GM23338 (cell line): ENCODE results near the gene LTBP3. TPM values are rescaled to one million over a fixed set of nuclear protein-coding genes. Genes with fewer than 3 reads are reported as not detected.

Experiments used
- ATAC-seq: fragments of 200-7000 bp; cut with Tn5 transposase; 3 replicates; pipeline ENCODE4 v1.9.1; 2020
- DNase-seq: peaks from one replicate; pipeline ENCODE4 v3.0.0-alpha.2; 2015; ENCODE audit warnings: low spot score
- H2AFZ ChIP-seq: fragments of 200-600 bp; sonication (generic); 2 replicates; pipeline ENCODE4 v1.8.0; 2016; ENCODE audit warnings: antibody characterized with exemption, mild to moderate bottlenecking, moderate library complexity
- H3F3A ChIP-seq: fragments of 200-600 bp; sonication (generic); replicated peaks from 2 replicates; pipeline ENCODE4 v1.8.0; 2017; ENCODE audit warnings: antibody characterized with exemption, mixed run types, low read depth
- H3K27ac ChIP-seq: fragments of 200-600 bp; sonication (generic); 2 replicates; pipeline ENCODE4 v1.6.1; 2016; ENCODE audit warnings: low read depth
- H3K27me3 ChIP-seq: fragments of 200-600 bp; sonication (generic); 2 replicates; pipeline ENCODE4 v1.8.0; 2016; ENCODE audit warnings: mild to moderate bottlenecking, mixed run types, moderate library complexity; ENCODE audit not compliant: insufficient read depth
- H3K36me3 ChIP-seq: fragments of 200-600 bp; sonication (generic); 2 replicates; pipeline ENCODE4 v1.8.0; 2016; ENCODE audit warnings: mild to moderate bottlenecking; ENCODE audit not compliant: insufficient read depth
- H3K4me1 ChIP-seq: fragments of 200-600 bp; sonication (generic); 2 replicates; pipeline ENCODE4 v1.8.0; 2016; ENCODE audit warnings: mild to moderate bottlenecking, moderate library complexity; ENCODE audit not compliant: insufficient read depth
- H3K4me2 ChIP-seq: fragments of 200-600 bp; sonication (generic); 2 replicates; pipeline ENCODE4 v1.7.1; 2017; ENCODE audit warnings: mixed run types
- H3K4me3 ChIP-seq: fragments of 200-600 bp; sonication (generic); 2 replicates; pipeline ENCODE4 v1.6.1; 2016; ENCODE audit warnings: mixed run types
- H3K79me2 ChIP-seq: fragments of 200-600 bp; sonication (generic); replicated peaks from 2 replicates; pipeline ENCODE4 v1.8.0; 2017; ENCODE audit warnings: mild to moderate bottlenecking; ENCODE audit not compliant: insufficient read depth
- H3K9me2 ChIP-seq: fragments of 200-600 bp; sonication (generic); 2 replicates; pipeline ENCODE4 v1.8.0; 2017; ENCODE audit not compliant: insufficient read depth
- H4K20me1 ChIP-seq: fragments of 200-600 bp; sonication (generic); replicated peaks from 2 replicates; pipeline ENCODE4 v1.8.0; 2017; ENCODE audit warnings: mild to moderate bottlenecking; ENCODE audit not compliant: insufficient read depth
- H3K27ac Mint-ChIP-seq: 2 replicates; pipeline ENCODE4 v1.8.0; 2020; ENCODE audit warnings: inconsistent platforms, mild to moderate bottlenecking, moderate library complexity, mixed read lengths
- H3K27me3 Mint-ChIP-seq: 3 replicates; pipeline ENCODE4 v1.8.0; 2022; ENCODE audit warnings: low read depth, mild to moderate bottlenecking, moderate library complexity, mixed read lengths, inconsistent platforms; ENCODE audit not compliant: insufficient read depth, poor library complexity
- H3K36me3 Mint-ChIP-seq: 3 replicates; pipeline ENCODE4 v1.8.0; 2021; ENCODE audit warnings: low read depth, mild to moderate bottlenecking, inconsistent platforms, moderate library complexity, mixed read lengths
- H3K4me1 Mint-ChIP-seq: 3 replicates; pipeline ENCODE4 v1.8.0; 2020; ENCODE audit warnings: mild to moderate bottlenecking, inconsistent platforms, mixed read lengths
- H3K4me3 Mint-ChIP-seq: 3 replicates; pipeline ENCODE4 v1.8.0; 2021; ENCODE audit warnings: moderate library complexity, mild to moderate bottlenecking, inconsistent platforms, mixed read lengths
- H3K9me3 Mint-ChIP-seq: 3 replicates; pipeline ENCODE4 v1.8.0; 2020; ENCODE audit warnings: moderate library complexity, mild to moderate bottlenecking, inconsistent platforms, mixed read lengths
- CREB1 ChIP-seq: fragments of 250-450 bp; sonication (Bioruptor Pico); IDR thresholded peaks from 2 replicates; pipeline ENCODE4 v1.5.0; 2020; ENCODE audit warnings: low read depth, mild to moderate bottlenecking, moderate library complexity
- ETS1 ChIP-seq: IDR thresholded peaks from 2 replicates; pipeline ENCODE4 v1.6.1; 2016; ENCODE audit warnings: antibody characterized with exemption
- EZH2 ChIP-seq: fragments of 200-600 bp; sonication (generic); IDR thresholded peaks from one replicate; pipeline ENCODE4 v1.8.0; 2017; ENCODE audit warnings: antibody characterized with exemption, mild to moderate bottlenecking, low read depth; ENCODE audit not compliant: unreplicated experiment
- EZH2phosphoT487 ChIP-seq: fragments of 200-600 bp; sonication (generic); IDR thresholded peaks from one replicate; pipeline ENCODE4 v1.8.1; 2018; ENCODE audit warnings: antibody characterized with exemption; ENCODE audit not compliant: unreplicated experiment
- JUNB ChIP-seq: IDR thresholded peaks from one replicate; pipeline ENCODE4 v1.6.1; 2016; ENCODE audit warnings: antibody characterized with exemption; ENCODE audit not compliant: unreplicated experiment
- NANOG ChIP-seq: IDR thresholded peaks from 2 replicates; pipeline ENCODE4 v1.6.1; 2016; ENCODE audit warnings: antibody characterized with exemption, borderline replicate concordance
- POLR2AphosphoS5 ChIP-seq: IDR thresholded peaks from 2 replicates; pipeline ENCODE4 v1.6.1; 2016; ENCODE audit warnings: antibody characterized with exemption, low read depth
- REST ChIP-seq: IDR thresholded peaks from one replicate; pipeline ENCODE4 v1.6.1; 2018; ENCODE audit warnings: antibody characterized with exemption; ENCODE audit not compliant: unreplicated experiment
- STAT1 ChIP-seq: IDR thresholded peaks from one replicate; pipeline ENCODE4 v1.6.1; 2016; ENCODE audit warnings: antibody characterized with exemption; ENCODE audit not compliant: unreplicated experiment
- ZNF114 ChIP-seq: fragments of 250-450 bp; sonication (Bioruptor Pico); IDR thresholded peaks from 2 replicates; pipeline ENCODE4 v1.5.0; 2020; ENCODE audit warnings: mild to moderate bottlenecking, moderate library complexity
- ZNF331 ChIP-seq: fragments of 250-450 bp; sonication (Bioruptor Pico); IDR thresholded peaks from 2 replicates; pipeline ENCODE4 v1.5.0; 2020; ENCODE audit warnings: low read depth, mild to moderate bottlenecking, moderate library complexity
- ZNF462 ChIP-seq: fragments of 250-450 bp; sonication (Bioruptor Pico); IDR thresholded peaks from 2 replicates; pipeline ENCODE4 v1.5.0; 2020; ENCODE audit warnings: mild to moderate bottlenecking, moderate library complexity
- polyA plus RNA-seq: library from polyadenylated mRNA; unstranded; fragments of >200 nt; fragmentation: Nextera tagmentation; extraction: Ambion mirVana; gene quantifications from 2 replicates; pipeline ENCODE4 v1.2.1, GENCODE V29; 2016
- total RNA-seq: library from RNA; depleted of rRNA; stranded (reverse); fragments of >200 nt; shearing (Covaris generic); gene quantifications from 2 replicates; pipeline ENCODE4 v1.2.3, GENCODE V29; 2014
- TF ChIP-seq, protein P1 (sequence below), 2 experiments: fragments of 200-600 bp in 1 of 2; sonication (generic) in 1 of 2; conservative IDR thresholded peaks; 2 replicates each; pipeline versions ENCODE4 v1.5.1 to v1.6.1; 2016 to 2017; ENCODE audit warnings: antibody characterized with exemption in 2 of 2, low read depth in 2 of 2, mild to moderate bottlenecking in 2 of 2, moderate library complexity in 1 of 2

The LTBP3 gene
- total and polyA plus RNA-seq, 2 experiments from 2014 or later: 9.5 to 29.2 TPM

DNA sequence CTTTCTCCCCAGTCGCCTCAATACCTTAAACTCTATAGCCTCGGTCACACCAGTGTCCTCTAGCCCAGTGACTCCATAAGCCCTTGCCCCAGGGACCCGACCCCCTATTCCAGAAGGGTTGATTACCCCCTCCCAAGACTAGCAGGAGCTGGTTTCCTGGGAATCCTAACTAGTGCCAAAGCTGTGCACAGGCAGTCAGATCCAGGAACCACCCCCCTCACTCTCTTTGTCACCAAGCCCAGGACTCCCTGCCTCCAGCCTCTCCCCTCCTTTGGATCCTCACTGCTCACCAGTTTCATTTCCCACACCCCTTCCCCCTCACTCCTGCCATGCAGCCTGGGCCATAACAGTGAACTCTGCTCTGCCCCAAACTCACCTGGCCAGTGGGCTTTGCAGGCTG is 9.8 kb downstream of the LTBP3 start:
- Mint-ChIP-seq H3K36me3 (no peaks in the 10 kb centered on the region; the same call in 2 of the 3 replicates), H3K4me1 (peaks cover 37% of the 10 kb centered on the region), H3K27me3 (peaks cover 56% of the 10 kb centered on the region), H3K27ac (no peak overlapping the region), H3K9me3 (no peaks in the 10 kb centered on the region; the same call in 2 of the 3 replicates), H3K4me3 (no peak overlapping the region; the same call in 2 of the 3 replicates)
- peaks cover 3% of the 10 kb centered on the region; the same call in 1 of the 2 replicates for H4K20me1 ChIP-seq
- peaks cover 13% of the 10 kb centered on the region for H3K4me1 ChIP-seq
- H3K9me2 ChIP-seq: no peaks in the 10 kb centered on the region
- no peaks in the 10 kb centered on the region for H3K36me3 ChIP-seq
- H3K4me2 ChIP-seq: no peak overlapping the region
- H3K27me3 ChIP-seq: peaks cover 73% of the 10 kb centered on the region
- H3K4me3 ChIP-seq: no peak overlapping the region
- H3K27ac ChIP-seq: no peak overlapping the region
- ATAC-seq (no peak), DNase-seq (no peak)
- no peak overlapping the region for H2AFZ ChIP-seq
- H3K79me2 ChIP-seq: no peaks in the 10 kb centered on the region
- TF ChIP-seq ZNF462 (CRISPR knock-in tag) (no peak), REST (no peak), STAT1 (no peak), ETS1 (no peak), EZH2phosphoT487 (no peak), ZNF331 (CRISPR knock-in tag) (no peak), ZNF114 (CRISPR knock-in tag) (no peak), POLR2AphosphoS5 (no peak), JUNB (no peak), EZH2 (no peak), CREB1 (CRISPR knock-in tag) (no peak), NANOG (no peak)
- TF ChIP-seq, protein P1, sequence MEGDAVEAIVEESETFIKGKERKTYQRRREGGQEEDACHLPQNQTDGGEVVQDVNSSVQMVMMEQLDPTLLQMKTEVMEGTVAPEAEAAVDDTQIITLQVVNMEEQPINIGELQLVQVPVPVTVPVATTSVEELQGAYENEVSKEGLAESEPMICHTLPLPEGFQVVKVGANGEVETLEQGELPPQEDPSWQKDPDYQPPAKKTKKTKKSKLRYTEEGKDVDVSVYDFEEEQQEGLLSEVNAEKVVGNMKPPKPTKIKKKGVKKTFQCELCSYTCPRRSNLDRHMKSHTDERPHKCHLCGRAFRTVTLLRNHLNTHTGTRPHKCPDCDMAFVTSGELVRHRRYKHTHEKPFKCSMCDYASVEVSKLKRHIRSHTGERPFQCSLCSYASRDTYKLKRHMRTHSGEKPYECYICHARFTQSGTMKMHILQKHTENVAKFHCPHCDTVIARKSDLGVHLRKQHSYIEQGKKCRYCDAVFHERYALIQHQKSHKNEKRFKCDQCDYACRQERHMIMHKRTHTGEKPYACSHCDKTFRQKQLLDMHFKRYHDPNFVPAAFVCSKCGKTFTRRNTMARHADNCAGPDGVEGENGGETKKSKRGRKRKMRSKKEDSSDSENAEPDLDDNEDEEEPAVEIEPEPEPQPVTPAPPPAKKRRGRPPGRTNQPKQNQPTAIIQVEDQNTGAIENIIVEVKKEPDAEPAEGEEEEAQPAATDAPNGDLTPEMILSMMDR (conservative IDR thresholded peaks at IDR 0.05; ENCODE audit: low read depth in 2 of 2): no peak
- peaks cover 25% of the 10 kb centered on the region; the same call in 1 of the 2 replicates for H3F3A ChIP-seq
